ENCODE results near the gene FLII.

GRCh38 chr17:18250259-18250658 is 8.3 kb downstream of the FLII start:
- no peak for TF ChIP-seq POLR2A (IDR thresholded peaks at IDR 0.05)
- TF ChIP-seq CTCF (IDR thresholded peaks at IDR 0.05): no peak
